GM23248 (cell line): ENCODE results near the gene USP32.

Experiments used
- EZH2 ChIP-seq: fragments of 200-600 bp; sonication (generic); IDR thresholded peaks from 2 replicates; pipeline ENCODE4 v1.6.1; 2018; ENCODE audit warnings: antibody characterized with exemption, mild to moderate bottlenecking; ENCODE audit not compliant: insufficient read depth, poor library complexity, severe bottlenecking
- EZH2phosphoT487 ChIP-seq: fragments of 200-600 bp; sonication (generic); IDR thresholded peaks from 2 replicates; pipeline ENCODE4 v1.6.1; 2018; ENCODE audit warnings: antibody characterized with exemption, moderate library complexity, mild to moderate bottlenecking, low read depth; ENCODE audit not compliant: insufficient read depth

DNA sequence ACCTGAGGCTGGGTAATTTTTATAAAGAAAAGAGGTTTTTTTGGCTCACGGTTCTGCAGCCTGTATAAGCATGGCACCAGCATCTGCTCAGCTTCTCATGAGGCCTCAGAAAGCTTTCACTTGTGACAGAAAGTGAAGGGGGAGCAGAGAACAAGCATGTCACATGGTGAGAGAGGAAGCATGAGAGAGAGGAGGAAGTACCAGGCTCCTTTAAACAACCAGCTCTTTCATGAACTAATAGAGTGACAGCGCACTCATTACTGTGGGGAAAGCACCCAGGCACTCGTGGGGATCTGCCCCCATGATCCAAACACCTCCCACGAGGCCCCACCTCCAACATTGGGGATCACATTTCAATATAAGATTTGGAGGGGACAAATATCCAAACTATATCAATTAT, 86.8 kb downstream of the USP32 start:
- TF ChIP-seq EZH2 (no peak), EZH2phosphoT487 (no peak)
